COLO668 (cell line): ENCODE results near the gene PHOSPHO2.
"Not testable (repeated sequence)": the region's sequence is repeated elsewhere in the genome, so short reads cannot be mapped to it uniquely, and the experiment has no call there.

Experiments used
- DNase-seq: peaks from one replicate; lab custom pipeline; 2025; ENCODE audit not compliant: unreplicated experiment; lab: John Stamatoyannopoulos, UW

The PHOSPHO2 gene

DNA sequence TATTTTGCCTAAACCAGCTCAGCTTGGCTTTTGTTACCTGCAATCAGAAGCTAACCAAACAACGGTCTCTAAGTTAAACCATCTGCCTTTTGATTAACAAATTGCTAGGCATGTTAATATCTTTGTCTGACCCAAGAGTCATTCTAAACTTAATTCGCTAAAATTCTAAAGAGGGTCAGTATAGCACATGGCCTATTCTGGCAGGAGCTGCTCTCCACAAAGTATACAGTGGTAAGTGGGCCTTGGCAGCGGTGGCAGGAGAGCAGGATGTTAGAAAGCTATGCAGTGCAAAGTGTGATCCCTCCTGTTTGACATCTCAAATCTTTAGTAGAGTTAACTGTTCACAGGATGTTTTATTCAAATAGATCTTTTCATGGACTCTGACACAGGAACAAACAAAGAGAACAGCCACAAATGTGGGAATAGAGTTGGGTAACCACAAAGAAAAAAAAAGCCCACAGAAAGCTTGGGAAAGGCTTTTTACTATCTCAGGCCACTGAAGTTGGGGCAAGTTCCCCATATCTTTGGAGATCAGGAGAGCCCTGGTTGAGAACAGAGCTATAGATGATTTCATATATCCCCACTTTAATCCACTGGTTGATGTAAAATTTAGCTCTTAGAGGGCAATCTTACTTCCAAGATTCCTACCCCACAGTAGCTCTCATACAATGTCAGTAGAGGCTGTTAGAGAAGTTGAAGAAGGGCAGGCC, 10.7 kb upstream of the PHOSPHO2 start:
- DNase-seq, result no peak

DNA sequence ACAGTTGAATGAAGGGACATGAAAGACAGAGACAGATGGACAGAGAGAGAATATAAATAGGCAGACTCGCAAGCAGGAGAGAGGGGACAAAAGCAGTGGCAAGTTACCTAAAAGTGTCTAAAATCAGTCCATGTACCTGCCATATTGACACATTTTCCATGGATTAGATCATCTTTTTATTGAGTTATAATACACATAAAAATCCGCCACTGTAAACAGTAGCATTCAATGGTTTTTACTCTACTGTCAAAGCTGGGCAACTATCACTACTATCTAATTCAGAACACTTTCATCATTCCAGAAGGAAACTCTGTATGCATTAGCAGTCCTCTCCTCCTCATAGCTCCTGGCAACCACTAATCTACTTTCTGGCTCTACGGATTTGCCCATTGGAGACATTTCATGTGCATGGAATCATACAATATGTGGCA, 10.1 kb upstream of the PHOSPHO2 start:
- no peak for DNase-seq

DNA sequence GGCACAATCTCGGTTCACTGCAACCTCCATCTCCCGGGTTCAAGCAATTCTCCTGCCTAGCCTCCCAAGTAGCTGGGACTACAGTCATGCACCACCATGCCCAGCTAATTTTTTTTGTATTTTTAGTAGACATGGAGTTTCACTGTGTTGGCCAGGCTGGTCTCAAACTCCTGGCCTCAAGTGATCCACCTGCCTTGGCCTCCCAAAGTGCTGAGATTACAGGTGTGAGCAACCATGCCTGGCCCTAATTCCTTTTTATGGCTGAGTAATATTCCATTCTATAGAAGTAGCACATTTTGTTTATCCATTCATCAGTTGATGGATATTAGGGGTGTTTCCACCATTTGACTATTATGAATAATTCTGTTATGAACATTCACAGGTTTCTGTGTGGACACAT, 9.6 kb upstream of the PHOSPHO2 start:
- not testable (repeated sequence) for DNase-seq

DNA sequence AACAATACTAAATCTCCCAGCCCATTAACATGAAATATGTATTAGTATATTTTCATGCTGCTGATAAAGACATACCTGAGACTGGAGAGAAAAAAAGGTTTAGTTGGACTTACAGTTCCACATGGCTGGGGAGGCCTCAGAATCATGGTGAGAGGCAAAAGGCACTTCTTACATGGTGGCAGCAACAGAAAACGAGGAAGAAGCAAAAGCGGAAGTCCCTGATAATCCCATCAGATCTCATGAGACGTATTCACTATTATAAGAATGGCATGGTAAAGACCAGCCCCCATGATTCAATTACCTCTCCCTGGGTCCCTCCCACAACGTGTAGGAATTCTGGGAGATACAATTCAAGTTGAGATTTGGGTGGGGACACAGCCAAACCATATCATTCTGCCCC, 7.4 kb upstream of the PHOSPHO2 start:
- DNase-seq, result not testable (repeated sequence)

DNA sequence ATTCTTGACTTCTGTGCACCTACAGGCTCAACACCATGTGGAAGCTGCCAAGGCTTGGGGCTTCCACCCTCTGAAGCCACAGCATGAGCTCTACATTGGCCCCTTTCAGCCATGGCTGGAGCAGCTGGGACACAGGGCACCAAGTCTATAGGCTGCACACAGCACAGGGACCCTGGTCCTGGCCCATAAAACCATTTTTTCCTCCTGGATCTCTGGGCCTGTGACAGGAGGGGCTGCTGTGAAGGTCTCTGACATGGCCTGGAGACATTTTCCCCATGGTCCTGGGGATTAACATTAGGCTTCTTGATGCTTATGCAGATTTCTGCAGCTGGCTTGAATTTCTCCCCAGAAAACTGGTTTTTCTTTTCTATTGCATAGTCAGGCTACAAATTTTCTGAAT, 6.3 kb upstream of the PHOSPHO2 start:
- DNase-seq, result not testable (repeated sequence)

DNA sequence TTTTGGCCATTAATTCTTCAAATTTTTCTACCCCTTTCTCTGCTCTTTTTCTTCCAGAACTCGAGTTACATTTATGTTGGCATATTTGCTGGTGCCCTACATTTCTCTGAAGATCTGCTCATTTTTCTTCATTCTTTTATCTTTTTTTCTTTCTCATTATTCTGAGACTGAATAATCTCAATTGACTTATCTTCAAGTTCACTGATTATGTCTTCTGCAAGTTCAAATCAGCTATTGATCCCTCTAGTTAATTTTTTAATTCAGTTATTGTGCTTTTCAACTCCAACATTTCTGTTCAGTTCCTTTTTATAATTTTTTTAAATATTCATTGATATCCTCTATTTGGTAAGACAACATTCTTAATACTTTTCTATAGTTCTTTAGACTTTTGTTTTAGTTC, 3.3 kb upstream of the PHOSPHO2 start:
- DNase-seq, result no peak

DNA sequence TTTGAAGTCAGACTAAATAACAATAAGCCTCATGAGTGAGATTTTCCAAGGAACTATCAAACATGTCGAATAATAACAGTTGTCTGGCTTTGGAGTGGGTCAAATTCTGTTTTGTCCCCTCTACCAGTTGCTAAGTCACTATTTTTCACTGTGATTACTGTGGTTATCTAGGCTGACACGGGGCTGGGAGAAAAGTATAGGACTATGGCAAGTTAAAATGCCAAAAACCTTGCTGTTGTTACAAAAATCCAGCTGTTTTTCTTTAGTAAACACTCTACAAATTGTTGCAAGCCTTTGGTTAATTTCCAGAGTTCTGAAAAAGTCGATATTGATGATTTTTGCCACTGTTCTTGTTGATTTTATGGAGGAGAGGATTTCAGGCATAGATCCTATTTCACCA, 1.6 kb upstream of the PHOSPHO2 start:
- no peak for DNase-seq

DNA sequence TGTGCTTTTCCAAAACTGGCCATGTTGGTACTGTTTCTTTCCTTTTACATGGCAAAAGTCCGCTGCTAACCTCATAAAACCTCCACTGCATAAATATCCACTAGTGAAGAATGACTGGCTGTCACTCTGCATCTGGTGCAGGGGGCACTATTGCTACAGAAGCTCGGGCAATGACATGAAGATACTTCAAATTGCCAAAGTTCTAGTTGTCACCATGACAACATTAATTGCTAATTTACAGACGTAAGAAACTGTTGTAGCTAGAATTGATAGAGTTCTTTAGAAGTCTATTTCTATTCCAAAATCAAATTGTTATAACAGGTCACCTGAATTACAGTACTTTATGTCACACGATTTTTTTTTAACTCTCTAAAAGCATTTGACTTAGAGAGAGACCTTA, 909 bp upstream of the PHOSPHO2 start:
- no peak for DNase-seq

DNA sequence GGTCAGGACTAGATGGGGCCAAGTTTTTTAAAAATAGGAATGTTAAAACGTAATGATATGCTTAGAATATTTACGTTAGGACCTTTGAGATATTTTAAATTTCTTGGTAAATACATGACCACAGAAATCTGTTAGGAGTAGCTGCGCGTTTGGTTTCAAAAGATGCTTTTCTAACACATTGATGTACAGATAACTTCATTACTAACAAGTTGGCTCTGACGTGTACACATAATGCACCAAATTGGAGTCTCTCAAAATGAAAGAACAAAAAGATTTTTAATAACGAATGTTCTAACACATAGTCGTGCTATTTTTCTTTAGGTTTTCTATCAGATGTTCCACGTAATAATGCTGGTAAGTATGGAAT, 608 bp downstream of the PHOSPHO2 start:
- DNase-seq, result no peak

DNA sequence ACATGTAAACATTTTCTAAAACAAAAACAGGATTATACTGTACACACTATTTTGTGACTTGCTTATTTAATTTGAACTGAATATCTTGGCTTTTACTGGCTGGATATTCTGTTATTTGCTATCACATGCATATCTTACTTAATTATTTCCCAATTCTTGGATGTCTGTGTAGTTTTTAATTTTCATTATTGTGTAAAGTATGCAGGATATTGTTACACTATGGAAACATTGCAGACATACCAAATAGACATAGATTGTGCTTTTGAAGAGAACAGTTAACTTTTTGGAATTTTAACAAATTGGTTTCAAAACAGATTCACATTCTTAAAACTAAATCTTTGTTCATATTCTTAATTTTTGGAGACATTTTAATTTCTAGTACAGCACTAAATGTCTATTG, 2.1 kb downstream of the PHOSPHO2 start:
- no peak for DNase-seq

DNA sequence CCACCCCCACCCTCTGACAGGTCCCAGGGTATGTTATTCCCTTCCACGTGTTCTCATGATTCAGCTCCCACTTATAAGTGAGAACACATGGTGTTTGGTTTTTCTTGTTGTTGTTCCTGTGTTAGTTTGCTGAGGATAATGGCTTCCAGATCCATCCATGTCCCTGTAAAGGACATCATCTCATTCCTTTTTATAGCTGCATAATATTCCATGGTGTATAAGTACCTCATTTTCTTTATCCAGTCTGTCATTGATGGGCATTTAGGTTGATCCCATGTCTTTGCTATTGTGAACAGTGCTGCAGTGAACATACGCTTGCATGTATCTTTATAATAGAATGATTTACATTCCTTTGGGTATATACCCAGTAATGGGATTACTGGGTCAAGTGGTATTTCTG, 4.9 kb downstream of the PHOSPHO2 start:
- not testable (repeated sequence) for DNase-seq

DNA sequence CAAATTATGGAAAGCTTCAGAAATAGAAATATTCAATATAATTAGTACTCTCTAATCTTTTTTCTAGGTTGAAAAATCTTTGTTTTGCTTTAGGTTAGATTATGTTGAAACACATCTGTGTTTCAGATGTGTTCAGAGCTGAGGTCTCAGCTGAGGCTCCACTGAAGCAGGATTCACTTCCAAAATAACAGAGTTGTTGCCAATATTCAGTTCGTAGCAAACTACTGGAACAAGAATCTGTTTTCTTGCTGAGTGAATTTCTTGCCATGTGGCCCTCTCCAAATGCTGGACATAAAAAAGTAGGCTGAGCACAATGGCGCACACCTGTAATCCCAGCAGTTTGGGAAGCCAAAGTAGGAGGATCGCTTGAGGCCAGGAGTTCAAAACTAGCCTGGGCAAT, 8.7 kb downstream of the PHOSPHO2 start:
- DNase-seq, result no peak

DNA sequence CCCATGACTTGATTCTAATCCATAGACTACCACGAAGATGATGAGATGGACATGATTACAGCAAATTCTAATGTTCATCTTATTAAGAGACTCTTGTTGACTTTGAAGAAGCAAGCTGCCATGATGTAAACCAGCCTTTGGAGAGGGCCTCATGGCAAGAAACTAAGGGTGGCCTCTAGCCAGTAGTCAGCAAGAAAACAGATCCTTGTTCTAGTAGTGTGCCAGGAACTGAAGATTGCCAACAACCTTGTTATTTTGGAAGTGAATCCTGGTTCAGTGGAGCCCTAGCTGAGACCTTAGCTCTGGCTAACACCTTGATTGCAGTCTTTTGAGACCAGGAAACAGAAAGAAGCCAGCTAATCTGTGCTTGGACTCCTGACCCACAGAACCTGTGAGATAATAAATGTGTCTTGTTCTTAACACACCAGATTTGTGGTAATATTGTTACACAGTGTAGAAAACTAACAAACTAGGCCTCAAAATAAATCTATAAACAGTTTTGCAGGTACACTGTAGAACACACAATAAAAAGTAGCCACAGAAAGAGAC, 10.0 kb downstream of the PHOSPHO2 start:
- no peak for DNase-seq

DNA sequence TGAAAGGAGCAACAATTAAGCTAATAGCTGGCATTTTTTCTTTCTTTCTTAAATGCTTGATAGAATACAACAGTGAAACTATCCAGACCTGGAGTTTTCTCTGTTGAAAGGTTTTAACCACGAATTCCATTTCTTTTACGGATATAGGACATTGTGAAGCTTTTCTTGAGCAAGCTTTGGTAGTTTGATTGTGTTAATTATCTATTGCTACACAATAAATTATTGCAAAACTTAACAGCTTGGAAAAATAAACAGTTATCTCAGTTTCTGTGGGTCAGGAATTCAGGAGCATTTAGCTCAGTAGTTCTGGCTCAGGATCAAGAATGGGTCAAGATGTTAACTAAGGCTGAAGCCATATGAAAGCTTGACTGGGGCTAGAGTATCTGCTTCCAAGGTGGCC, 11.7 kb downstream of the PHOSPHO2 start:
- DNase-seq, result no peak

DNA sequence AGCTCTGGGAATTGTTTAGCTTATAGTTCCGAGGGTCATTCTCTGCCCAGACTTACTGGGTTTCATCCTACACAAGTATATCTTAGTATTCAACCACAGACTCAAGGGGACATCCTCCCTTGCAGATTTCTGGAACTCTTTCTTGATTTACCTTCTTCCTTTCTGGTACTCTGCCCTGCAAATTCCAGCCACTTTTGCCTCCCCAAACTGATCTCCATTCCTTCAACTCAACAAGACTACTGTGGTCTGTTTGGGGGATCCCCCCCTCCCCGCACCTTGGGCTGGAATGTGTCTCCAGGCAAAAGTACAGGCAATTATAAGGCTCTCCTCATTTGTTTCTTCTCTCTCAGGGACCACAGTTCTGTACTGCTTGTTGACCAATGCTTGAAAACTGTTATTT, 13.4 kb downstream of the PHOSPHO2 start:
- DNase-seq, result no peak

DNA sequence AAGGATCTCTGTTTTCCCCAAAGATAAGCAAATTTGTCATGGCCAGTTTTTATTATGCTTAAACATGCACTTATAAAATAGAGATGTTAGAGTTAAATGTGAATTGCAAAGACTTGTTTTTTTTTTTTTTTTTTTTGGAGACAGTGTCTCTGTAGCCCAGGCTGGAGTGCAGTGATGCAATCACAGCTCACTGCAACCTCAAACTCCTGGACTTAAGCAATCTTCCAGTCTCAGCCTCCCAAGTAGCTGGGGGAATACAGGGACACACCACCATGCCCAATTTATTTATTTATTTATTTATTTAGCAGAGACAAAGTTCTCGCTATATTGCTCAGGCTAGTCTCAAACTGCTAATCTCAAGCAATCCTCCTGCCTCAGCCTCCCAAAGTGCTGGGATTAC, 15.1 kb downstream of the PHOSPHO2 start:
- no peak for DNase-seq

DNA sequence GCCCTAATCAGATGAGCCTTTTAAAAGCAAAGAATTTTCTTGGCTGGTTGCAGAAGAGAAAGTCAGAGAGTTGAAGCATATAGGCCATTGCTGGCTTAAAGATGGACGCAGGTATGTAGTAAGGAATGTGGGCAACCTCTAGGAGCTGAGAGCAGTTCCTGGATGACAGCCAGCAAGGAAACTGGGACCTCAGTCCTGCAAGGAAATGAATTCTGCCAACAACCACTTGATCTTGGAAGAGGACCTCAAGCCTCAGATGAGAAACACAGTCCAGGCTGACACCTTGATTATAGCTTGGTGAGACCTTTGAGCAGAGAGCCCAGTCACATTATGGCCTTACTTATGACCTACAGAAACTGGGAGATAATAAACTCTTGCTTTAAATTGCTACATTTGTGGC, 15.7 kb downstream of the PHOSPHO2 start:
- DNase-seq, result no peak

DNA sequence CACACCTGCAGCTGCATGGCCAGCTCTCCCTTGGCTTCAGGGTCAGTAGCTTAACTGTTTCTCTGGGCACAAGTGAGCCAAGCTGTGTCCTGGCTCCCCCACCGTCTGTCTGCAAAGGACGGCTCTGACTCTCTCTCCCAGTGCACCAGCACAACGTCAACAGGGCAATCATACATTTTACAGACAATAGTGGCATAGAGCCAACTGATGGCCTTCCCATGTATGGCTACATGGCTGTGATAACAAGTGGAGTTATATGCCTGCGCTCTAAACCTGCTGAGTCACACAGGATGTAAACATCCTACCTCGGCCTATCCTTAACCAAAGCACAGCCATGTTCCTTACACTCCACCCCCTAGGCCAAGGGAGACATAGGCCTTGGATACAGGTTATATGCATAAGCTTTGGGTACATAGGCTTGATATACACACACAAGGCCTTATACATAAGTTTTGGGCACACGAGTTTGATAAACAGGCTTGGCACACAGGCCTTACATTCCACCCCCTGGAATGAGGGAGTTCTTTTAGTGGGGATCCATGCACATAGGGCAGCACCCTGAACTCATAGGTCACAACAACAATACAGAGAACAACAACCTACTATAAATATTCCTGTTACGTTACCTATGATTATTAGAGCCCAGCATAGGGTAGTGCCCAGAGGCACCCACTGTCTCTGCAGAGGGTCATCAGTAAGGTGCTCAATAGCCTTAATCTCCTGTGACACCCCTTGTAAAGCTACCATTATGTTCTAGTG, 17.7 kb downstream of the PHOSPHO2 start:
- no peak for DNase-seq

DNA sequence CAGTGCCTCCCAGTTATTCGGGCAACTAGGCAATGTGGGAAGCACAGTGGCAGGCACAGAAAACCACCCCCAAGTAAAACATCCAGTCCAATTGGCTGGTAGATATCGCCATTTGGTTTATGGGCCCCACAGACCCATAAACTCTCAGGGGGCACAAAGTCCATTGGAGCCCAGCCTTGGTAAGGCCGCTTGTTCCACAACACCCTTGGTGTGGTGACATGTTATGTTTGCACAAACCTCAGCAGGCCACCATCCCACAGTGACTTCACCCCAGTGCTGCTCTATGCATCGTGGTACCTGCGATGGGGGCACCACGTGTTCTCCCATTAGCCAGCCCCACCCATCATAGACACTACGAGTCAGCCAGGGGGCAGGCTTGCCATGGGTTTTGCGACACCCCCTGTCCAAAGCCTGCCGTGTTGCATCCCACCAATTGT, 18.5 kb downstream of the PHOSPHO2 start:
- no peak for DNase-seq

DNA sequence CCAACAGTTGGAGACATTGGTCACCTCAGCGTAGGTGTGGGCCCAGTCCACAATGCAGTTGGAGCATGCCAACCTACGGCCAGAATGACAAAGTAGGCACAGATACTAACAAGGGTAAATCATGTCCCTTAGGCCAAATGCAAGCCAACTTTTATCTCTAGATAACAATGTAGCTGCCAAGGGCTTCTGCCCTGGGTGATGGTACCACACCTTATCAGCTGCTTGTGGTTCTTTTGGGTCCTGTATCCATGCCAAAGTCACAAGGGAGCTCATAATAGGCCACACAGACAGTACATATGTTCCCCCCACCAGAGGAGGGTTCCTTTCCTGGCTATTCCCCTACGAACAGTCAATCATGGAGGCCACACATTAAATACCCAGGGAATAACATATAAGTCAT, 19.1 kb downstream of the PHOSPHO2 start:
- no peak for DNase-seq

DNA sequence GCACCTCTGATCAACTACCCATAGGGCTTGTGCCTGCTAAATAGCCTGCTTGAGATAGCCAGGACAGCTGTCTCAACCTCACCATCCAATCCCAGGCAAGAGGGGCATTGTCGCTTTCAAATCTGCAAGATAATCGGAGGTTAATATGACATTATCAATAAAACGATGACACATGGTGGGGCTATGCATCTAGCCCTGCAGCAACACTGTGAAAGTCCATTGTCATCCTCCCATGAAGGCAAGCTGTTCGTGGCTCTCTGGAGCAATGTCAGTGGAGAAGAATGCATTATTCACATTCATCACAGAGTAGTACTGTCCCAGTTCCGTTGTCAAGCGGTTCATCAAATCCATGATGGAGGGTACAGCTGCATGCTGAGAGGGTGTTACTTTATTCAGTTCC, 20.4 kb downstream of the PHOSPHO2 start:
- no peak for DNase-seq
